Fibroblast of villous mesenchyme (primary cell): Measurements from ENCODE around the gene ARL11. TPM values are rescaled to one million over a fixed set of nuclear protein-coding genes. Genes with fewer than 3 reads are reported as not detected.
"Not testable (repeated sequence)": the region's sequence is repeated elsewhere in the genome, so short reads cannot be mapped to it uniquely, and the experiment has no call there.

Experiments
- DNase-seq: peaks from one replicate; pipeline ENCODE4 v3.0.0-alpha.2; 2010; ENCODE audit warnings: low read depth
- H3K4me3 ChIP-seq: 2 replicates; pipeline ENCODE4 v1.5.1; 2011; ENCODE audit warnings: low read depth, mild to moderate bottlenecking, low read length
- CTCF ChIP-seq: IDR thresholded peaks from 2 replicates; pipeline ENCODE4 v1.5.1; 2012; ENCODE audit warnings: low read depth, mild to moderate bottlenecking, low read length; ENCODE audit not compliant: insufficient read depth
- total RNA-seq: library from RNA; depleted of rRNA; stranded (reverse); fragments of >200 nt; gene quantifications from 2 replicates; pipeline ENCODE4 v1.2.3, GENCODE V29; 2012

Gene ARL11
- total RNA-seq, 1 donor: not detected

GRCh38 chr13:49604570-49604969 is 23.7 kb upstream of the ARL11 start:
- no peak overlapping the region for H3K4me3 ChIP-seq
- no peak for TF ChIP-seq CTCF
- DNase-seq: no peak

GRCh38 chr13:49606747-49607648 is 21.3 kb upstream of the ARL11 start:
- DNase-seq: peak; percentile 88
- H3K4me3 ChIP-seq: peak overlapping the region; percentile 46

GRCh38 chr13:49607761-49608160 is 20.5 kb upstream of the ARL11 start:
- TF ChIP-seq CTCF: no peak
- no peak for DNase-seq
- no peak overlapping the region for H3K4me3 ChIP-seq

More at GRCh38 chr13:49606747-49607648, 21.3 kb upstream of the ARL11 start:
- peak; percentile 79 for TF ChIP-seq CTCF

GRCh38 chr13:49608651-49609331 is 19.5 kb upstream of the ARL11 start:
- no peak overlapping the region for H3K4me3 ChIP-seq
- no peak for DNase-seq
- no peak for TF ChIP-seq CTCF

- no peak for DNase-seq
- no peak overlapping the region for H3K4me3 ChIP-seq
- no peak for TF ChIP-seq CTCF
These were observed 18.1 kb upstream of the ARL11 start for GRCh38 chr13:49610176-49610575.

- DNase-seq, H3K4me3 ChIP-seq: not testable (repeated sequence)
These were observed 16.3 kb upstream of the ARL11 start for GRCh38 chr13:49612042-49612441.
